CD4-positive, alpha-beta T cell treated with Interleukin-4 for 1 hour (primary cell): ENCODE data around the gene ERC1.
"Not testable (repeated sequence)": the region's sequence is repeated elsewhere in the genome, so short reads cannot be mapped to it uniquely, and the experiment has no call there.

Experiments used
- DNase-seq, 2 donors: peaks; one replicate each; pipeline ENCODE4 v3.0.0-alpha.2; 2020 to 2022

Gene ERC1

DNA sequence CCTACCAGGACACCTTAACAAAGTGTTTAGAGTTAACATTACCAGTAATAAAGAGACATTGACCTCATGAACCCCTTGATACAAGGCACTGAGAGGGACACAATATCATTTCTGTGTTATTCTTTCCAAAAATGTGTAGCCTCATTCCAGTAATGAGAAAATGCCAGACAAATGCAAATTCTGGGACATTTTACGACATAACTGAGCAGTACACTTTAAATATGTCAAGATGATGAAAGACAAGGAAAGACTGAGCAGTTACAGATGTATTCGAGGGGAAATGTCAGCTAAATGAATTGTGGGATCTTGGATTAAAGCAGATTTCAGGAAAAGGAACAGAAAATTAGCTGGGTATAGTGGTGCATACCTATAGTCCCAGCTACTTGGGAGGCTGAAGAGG, 255.6 kb downstream of the ERC1 start:
- DNase-seq: no peak

DNA sequence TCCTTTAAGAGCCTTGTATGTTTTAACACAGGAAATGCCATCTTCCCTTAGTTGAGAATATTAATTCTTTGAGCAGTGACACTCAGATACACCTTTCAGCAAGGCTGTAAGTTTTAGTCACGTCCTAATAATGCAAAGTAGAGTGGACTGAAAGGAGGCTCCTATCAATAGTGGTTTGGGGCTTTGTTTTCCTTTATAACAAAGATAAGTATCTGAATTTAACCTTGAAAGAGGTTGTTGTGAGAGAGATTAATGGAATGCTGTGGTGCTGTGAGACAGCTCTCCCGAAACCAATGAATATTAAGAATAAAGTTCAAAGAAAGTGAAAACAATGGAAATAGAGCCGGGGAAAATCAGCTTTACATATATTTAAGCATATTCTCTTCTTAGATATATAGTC, 259.6 kb downstream of the ERC1 start:
- DNase-seq: no peak

DNA sequence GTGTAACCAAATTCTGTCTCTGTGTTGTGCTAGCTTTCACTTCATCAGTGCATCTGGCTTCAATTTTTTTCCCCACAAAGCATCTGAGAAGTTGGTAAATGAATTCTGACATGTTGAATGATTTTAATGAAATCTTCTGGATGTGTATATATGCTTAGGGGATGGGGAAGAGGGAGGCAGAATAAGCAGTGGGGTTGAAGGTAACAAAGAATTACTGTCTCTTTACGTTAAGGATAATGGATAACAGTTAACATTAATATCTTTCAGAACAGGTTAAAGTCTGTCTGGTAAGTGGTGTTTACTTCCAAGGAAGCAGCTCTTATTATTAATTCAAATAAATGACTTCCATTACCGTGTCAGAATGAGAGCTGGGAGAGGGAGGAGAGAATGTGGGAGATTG, 261.7 kb downstream of the ERC1 start:
- no peak for DNase-seq

DNA sequence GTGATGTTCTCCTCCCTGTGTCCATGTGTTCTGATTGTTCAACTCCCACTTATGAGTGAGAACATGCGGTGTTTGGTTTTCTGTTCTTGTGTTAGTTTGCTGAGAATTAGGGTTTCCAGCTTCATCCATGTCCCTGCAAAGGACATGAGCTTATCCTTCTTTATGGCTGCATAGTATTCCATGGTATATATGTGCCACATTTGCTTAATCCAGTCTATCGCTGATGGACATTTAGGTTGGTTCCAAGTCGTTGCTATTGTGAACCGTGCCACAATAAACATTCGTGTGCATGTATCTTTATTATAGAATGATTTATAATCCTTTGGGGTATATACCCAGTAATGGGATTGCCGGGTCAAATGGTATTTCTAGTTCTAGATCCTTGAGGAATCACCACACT, 264.1 kb downstream of the ERC1 start:
- DNase-seq: not testable (repeated sequence)

DNA sequence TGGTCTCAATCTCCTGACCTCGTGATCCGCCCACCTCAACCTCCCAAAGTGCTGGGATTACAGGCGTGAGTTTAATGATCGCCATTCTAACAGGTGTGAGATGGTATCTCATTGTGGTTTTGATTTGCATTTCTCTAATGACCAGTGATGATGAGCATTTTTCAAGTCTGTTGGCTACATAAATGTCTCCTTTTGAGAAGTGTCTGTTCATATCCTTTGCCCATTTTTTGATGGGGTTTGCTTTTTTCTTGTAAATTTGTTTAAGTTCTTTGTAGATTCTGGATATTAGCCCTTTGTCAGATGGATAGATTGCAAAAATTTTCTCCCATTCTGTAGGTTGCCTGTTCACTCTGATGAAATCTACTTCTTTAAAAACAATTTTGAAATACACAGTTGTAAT, 264.8 kb downstream of the ERC1 start:
- DNase-seq: not testable (repeated sequence)

DNA sequence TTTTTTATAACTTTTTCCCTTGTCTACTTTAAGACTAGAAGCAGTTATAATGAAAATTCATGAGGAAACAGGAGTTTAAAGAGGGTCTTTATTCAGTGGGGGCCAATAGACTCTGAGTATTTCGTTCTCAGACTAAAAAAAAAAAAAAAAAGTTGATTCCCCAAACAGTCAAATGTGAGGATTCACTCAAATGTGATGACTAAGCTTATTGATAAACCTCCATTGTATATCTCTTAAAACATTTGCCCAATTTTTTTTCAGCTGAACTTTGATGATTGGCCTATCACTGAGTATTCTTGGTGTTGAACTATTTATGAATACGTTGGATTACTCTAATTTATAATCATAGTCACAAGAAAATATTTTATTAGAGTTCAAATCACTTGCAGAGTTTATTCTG, 265.3 kb downstream of the ERC1 start:
- DNase-seq: no peak

DNA sequence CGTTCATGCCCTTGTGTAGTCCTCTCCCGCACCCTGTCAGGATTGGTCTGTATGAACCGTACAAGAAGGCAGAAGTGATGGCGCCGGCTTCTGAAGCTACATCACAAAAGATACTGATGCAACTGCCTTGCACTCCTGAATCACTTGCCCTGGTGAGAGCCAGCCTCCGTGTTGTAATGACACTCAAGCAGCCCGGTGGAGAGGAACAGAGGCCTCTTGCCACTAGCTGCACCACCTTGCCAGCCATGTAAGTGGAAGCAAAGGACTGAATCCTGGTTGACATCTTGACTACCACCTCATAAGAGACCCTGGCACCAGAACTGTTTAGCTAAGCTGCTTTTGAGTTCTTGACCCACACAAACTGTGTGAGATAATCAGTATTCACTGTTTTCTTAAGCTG, 266.0 kb downstream of the ERC1 start:
- no peak for DNase-seq

DNA sequence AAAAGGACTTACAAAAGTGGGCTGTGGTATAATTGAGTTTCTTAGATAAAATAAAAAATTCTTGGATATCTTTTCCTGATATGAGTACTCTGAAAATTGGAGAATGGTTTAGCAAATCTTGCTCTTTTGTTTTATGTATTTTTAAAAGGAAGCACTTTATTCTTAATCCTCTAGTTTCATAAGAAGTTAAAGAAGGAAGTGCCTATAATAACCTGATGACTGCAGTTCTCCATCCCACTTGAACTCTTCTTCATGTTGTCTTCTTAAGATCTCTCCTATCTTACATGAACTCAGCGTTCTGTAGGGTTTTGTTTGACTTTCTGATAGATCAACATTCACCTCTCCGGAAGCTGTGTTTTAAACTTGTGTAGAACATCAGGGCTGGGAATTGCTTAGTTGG, 271.0 kb downstream of the ERC1 start:
- DNase-seq: no peak

DNA sequence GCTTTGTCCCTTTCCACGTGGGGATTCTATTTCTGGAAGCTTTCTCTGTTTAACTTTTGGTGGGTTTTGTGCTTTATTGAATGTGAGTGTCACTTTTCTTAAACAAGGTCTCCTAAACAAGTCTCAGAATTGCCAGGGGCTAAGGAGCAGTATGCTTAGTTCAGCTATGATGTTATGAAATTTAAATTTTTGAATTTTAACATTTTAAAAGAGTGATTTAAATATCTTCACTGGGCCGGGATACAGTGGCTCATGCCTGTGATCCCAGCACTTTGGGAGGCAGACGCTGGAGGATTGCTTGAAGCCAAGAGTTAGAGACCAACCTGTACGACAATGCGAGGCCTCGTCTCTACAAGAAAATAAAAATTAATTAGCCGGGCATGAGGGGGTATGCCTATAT, 276.2 kb downstream of the ERC1 start:
- DNase-seq: no peak

DNA sequence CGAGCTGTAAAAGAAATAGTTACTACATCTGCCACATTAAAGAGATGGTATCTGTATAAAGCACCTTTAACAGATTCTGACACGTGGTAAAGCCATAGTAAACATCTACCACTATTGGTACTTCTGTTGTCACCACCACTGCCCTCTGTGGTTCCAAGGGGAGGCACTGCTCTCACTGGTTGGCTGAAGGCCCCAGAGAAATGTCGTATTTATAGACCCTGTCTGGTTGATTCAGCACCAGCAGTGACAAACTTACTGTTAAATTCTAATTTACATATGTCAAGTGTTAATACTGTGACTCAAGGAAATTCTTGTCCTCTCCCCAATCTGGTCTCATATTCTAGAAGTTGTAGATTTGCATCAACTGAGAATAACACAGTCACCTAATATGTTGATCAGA, 281.1 kb downstream of the ERC1 start:
- no peak for DNase-seq

DNA sequence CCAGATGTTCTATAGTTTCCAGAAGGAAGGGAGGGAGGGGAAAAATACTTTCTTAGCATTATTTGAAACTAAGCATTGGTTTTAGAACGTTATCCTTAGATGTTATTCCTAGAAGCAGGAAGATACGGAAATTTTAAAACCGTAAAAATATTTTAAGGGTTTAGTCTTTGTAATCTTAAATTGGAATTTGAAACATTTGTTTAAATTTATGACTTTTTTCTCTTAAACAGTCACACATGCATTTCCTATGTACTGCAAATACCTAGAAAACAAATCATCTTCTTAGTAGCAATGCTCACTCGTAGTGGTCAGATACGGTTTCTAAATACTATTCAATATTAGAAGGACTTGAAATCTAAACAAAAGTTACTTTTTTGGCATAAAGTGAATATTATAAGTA, 282.0 kb downstream of the ERC1 start:
- DNase-seq: no peak

DNA sequence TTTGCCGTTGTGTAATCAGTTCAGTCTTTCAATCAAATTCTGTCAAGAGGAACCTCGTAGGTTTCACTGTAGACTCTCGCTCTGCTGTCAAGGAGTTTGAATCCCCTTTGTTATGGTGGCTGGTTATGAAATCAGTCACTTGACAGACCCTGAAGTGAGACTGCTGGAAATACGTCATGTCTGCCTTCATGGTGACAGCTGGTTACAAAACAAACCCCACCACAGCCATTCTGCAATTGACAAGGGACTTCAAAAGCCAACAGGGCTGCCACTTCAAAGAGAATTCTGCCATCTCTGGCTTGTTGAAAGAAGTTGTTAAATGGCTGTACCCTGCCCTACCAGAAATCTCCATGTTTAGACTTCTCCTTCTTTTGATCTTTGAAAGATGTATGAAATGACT, 286.9 kb downstream of the ERC1 start:
- DNase-seq: peak; percentile 56 to 73

DNA sequence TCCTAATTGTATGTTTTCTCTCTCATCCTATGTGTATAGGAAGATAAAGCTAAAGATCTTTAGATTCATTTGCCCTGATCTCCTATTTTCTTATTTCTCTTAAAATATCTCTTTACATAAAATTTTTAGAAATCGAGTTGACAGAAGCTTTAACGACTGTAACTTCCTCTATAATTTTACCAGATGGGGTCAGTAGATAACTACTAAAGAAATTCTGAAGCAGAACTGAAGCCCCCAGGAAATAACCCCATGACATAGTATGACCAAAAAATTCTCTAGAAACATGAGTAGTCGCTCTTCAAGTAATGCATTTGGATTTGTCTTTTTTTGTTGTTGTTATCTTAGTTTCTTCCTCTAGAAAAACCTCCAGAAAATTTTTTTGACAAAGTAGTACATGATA, 288.0 kb downstream of the ERC1 start:
- no peak for DNase-seq

DNA sequence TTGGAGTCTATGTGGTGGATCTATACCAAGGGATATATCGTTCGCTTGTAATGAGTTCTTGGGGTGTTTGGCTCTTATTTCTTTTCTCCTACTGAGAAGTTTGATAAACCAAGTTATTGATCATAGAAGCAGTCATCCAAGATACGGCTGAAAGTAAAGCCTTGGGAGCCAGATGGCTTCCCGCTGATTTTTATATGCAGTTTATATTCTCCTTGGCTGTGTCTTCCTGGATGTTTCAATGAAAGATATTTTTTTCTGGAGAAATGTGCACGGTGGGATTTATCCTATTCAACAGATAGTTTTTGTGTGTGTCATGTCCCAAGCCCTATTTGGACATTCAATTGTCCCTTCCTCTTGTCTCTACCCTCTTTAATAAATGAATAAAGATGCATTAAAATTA, 289.0 kb downstream of the ERC1 start:
- DNase-seq: no peak

DNA sequence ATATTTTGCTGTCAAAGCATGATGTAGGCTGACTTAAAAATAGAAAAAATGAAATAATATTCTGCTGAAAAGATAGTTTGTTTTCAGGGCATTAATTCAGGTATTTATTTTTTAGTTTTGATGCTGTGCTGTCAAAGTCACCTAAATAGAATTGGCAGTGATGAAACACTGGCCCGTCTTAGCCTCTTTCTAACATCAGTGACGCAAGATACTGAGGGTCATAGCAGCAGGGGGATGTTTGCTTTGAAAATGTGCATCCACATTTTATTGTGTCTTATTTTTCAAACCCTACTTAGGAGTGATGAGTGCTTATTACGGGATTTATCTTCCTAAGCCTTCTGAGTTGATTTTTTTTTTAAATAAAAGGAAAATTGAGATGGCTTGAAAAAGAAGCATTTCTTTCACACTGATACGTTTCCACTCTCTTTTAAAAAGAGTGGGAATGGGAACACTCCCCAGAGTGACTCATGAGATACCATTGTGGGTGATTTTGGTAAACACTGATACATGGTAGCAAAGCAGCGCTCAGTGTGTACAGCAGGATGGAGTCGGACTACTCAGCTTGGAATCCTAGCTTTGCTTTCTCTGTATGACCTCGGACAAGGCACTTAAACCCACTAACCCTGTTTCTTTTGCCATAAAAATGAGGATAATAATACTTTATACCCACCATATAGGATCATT, 290.8 kb downstream of the ERC1 start:
- DNase-seq: no peak

DNA sequence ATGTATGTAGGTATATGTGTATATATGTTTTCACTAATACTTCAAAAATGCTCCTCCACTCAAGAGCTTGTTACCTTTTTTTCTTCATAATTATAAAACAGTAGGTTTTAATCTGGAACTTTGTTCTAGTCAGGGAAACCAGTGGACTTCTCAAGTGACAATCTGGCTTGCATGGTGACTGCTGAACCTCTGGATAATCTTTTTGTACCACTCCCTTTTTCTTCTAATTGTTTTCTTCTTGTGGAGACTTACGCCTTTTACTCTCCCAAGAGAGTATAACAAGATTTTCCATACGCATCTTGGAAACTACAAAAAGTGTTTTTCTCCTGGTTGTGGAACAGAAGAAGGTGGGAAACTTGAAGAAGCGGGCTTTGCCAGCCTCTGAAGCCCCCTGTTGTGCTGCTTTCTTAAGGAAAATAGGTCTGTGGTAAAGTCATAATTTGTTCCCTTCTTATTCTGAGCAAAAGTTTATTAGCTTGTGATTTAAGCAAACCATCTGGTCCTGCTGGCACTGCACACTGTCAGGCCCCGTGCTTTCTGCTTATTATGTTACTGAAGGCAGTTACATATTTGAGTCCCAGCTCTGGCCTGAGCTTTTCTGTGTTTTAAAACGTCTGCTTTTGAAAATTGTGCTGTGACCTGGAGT, 291.8 kb downstream of the ERC1 start:
- DNase-seq: no peak

DNA sequence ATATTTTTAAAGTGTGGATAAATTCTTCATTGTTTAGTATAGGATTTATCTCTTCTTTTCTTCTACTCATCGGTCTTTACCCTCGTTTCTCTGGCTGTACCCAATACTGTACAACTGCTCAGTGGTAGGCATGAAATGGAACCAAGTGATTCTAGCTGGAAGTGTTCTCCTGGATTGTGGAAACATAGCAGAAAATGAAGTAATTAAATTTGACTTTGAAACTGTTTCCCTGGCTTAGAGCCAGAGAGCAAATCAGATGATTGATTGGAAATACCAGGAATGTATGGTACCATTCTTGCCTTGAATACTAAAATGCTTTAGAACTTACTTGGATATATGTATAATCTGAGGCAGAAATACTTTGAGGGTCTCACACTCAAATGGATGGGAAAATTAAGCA, 292.3 kb downstream of the ERC1 start:
- no peak for DNase-seq

DNA sequence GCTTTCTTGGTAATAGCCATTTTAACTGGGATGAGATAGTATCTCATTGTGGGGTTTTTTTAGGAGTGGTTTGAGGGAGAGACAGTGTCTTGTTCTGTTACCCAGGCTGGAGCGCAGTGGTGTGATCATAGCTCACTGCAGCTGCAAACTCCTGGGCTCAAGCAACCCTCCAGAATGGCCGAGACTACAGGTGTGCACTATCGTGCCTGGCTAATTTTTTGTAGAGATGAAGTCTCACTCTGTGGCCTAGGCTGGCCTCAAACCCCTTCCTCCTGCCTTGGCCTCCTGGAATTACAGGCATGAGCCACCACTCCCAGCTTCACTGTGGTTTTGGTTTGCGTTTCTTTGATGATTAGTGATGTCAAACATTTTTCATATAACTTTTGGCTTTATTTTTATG, 293.6 kb downstream of the ERC1 start:
- DNase-seq: no peak

DNA sequence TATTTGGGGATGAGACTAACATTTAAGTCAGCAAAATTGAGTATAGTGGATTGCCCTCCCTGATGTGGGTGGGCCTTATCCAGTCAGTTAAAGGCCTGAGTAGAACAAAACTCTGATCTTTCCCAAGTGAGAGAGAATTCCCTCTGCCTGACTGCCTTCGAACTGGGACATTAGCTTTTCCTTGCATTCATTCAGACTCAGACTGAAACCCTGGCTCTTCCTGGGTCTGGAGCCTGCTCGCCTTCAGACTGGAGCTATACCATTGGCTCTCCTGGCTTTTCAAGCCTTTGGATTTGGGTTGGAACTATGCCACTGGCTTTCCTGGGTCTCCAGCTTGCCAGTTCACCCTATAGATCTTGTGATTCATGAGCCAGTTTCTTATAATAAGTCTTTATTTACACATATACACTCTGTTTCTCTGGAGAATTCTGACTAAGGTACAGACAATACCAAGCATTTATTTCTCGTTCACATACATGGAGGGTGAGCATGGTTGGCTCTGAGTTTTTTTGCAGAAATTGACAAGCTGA, 296.5 kb downstream of the ERC1 start:
- no peak for DNase-seq

DNA sequence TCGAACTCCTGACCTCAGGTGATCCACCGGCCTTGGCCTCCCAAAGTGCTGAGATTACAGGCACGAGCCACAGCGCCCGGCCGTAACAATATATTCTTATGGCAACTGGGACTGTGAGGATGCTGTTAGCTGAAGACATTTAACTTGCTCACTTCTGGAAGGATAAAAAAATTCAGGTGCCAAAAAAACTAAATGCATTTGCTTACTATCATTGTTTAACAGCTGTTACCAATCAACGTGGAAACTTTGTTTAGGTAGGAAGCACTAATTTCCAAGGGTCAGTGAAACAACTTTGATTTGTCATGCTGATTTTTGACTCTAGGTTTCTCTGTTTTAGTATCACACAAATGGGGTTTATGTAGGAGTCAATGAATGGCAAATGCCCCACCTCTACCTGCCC, 297.3 kb downstream of the ERC1 start:
- no peak for DNase-seq

DNA sequence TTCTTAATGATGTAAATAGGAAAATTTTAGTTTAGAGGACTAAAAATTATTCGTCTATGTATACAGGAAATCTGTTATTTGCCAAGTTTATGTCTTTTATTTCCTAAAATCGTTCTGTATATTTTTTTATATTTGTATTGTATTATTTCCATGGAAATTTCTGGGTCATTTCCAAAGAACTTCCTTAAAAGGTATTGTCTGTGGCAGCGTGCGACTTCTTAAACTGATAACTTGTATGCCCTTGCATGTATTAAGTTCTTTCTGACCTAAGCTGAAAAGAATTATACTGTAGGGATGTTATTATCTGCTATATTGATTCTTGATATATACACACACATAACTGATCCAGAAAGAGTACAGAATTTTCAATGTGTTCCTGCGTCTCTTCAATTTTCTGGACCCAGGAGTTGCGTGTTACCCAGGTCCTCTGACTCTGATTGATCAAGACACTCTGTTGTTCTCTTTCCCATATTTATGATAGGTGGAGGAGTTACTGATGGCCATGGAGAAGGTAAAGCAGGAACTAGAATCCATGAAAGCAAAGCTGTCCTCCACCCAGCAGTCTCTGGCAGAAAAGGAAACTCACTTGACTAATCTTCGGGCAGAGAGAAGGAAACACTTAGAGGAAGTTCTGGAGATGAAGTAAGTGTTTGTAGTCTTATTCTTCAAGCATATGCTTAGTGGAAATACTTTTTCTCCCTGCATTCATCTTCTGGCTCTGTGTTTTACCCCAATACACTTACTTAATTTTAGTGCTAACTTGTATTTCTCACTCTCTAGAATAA, 298.5 kb downstream of the ERC1 start:
- no peak for DNase-seq

DNA sequence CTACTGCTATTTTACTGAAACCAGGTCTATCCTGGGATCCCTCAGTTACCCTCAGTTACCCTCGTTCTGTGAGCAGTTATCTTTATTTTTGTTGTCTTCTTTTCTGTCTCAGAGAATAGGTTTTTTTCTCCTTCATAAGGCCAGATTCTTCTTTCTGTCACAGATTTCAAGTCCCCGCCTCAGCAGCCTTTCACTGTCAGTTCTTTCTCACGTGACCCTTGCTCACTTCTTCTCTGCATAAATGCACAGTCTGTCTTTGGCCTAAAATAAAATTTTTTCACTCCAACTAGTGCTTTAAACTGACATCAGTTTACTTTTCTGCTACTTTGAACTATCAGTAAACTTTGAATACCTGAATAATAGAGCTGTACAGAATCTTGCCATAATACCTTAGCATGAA, 299.7 kb downstream of the ERC1 start:
- no peak for DNase-seq

DNA sequence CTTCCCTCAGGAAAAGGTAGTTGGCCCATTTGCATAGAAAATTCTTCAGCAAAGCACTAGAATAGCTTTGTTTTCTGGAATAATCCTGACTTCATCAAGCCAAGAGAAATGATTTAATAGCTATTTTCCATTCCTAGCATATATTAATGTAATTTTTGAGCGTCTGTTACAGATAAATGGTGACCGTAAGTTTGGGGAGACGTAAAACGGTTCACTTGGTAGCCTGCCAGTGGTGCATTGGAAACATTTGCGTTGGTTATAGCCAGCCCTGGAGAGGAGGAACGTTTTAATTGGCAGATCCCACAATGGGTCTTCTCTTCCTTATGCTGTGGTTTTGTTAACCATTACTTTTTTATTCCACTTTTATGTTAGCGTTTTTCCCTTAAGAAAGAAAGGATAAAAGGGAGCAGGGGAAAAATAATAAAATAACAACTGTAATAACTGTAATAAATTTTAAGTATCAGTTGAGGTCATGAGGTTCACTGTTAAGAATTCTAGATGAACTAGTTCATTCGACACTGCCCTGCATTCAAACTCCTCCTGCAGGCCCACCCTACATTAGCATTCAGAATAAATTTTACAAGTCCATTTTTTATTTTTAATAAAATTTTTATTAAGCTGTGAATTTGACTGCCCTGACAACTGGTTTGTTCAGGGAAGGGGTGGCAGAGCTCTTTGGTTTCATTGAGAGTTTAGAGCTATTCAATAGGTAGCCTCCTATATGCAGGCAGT, 300.7 kb downstream of the ERC1 start:
- no peak for DNase-seq
